ENCODE results near the gene SLC25A21.

Gene SLC25A21

DNA sequence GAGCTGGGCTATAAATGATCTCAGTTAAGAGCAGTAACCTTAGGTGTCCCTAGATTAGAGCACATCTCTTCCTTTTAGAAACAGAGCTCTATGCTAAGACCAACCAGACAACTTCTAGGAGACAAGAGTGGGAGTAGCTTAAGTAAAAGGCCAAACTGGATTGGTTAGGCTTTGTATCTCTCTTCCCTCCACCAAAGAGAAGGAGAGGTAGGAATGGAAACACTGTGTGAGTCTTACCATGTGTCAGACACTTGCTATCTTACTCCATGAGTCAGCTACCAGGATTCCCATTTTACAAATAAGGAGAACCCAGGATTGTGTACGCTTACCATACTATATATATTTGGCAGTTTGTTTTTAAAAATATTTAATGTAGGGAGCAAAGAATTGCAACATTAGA lies 387.9 kb downstream of the SLC25A21 start:
- CTCF ChIA-PET: no interaction called here
- no peak for DNase-seq (ENCODE audit: low read depth, low spot score)
- H3K4me3 ChIP-seq (ENCODE audit: low read depth, low read length): no peak overlapping the region
- POLR2A ChIA-PET: no interaction called here
- TF ChIP-seq, protein P1, sequence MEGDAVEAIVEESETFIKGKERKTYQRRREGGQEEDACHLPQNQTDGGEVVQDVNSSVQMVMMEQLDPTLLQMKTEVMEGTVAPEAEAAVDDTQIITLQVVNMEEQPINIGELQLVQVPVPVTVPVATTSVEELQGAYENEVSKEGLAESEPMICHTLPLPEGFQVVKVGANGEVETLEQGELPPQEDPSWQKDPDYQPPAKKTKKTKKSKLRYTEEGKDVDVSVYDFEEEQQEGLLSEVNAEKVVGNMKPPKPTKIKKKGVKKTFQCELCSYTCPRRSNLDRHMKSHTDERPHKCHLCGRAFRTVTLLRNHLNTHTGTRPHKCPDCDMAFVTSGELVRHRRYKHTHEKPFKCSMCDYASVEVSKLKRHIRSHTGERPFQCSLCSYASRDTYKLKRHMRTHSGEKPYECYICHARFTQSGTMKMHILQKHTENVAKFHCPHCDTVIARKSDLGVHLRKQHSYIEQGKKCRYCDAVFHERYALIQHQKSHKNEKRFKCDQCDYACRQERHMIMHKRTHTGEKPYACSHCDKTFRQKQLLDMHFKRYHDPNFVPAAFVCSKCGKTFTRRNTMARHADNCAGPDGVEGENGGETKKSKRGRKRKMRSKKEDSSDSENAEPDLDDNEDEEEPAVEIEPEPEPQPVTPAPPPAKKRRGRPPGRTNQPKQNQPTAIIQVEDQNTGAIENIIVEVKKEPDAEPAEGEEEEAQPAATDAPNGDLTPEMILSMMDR (IDR thresholded peaks at IDR 0.05; ENCODE audit: insufficient read depth, low read length, missing control alignments): no peak

DNA sequence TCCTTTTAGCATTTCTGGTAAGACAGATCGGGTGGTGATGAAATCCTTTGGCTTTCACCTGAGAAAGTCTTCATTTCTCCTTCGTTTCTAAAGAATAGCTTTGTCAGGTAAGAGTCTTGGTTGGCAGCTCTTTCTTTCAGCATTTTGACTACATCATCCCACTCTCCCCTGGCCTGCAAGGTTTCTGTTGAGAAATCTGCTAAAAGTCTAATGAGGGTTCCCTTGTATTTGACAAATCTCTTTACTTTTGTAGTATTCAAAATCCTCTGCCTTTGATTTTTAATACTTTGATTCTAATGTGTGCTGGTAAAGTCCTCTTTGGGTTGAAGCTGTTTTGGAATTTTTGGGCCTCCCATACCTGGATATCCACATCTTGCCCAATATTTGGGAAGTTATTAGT lies 390.5 kb downstream of the SLC25A21 start:
- H3K4me3 ChIP-seq (ENCODE audit: low read depth, low read length): no peak overlapping the region
- TF ChIP-seq, protein P1 (IDR thresholded peaks at IDR 0.05; ENCODE audit: insufficient read depth, low read length, missing control alignments): no peak
- no peak for DNase-seq (ENCODE audit: low read depth, low spot score)
- CTCF ChIA-PET: no interaction called here
- POLR2A ChIA-PET: no interaction called here

DNA sequence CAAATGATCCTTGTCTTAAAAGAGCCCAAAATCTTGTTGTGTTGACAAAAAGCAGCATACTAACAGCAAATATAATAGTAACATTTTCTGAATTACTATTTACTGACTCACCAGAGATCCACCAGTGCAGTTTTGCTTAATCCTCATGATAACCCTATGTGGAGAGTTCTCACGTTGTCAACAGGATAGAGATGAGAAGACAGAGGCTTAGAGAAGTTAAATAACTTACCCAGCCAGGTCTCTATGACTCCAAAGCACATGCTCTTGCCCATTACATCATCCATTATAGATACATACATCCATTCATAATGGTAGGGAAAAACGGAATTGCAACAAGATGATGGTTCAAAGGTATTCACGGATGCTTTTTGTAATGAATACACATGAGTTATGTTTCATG lies 398.8 kb downstream of the SLC25A21 start:
- TF ChIP-seq, protein P1 (IDR thresholded peaks at IDR 0.05; ENCODE audit: insufficient read depth, low read length, missing control alignments): no peak
- H3K4me3 ChIP-seq (ENCODE audit: low read depth, low read length): no peak overlapping the region
- no peak for DNase-seq (ENCODE audit: low read depth, low spot score)
- ChIA-PET CTCF (interaction anchor here (1.5 kb wide), 1 partner anchor 168 kb away, joined by 3 read pairs; no protein-coding TSS in a partner anchor), POLR2A (no interaction called here)

DNA sequence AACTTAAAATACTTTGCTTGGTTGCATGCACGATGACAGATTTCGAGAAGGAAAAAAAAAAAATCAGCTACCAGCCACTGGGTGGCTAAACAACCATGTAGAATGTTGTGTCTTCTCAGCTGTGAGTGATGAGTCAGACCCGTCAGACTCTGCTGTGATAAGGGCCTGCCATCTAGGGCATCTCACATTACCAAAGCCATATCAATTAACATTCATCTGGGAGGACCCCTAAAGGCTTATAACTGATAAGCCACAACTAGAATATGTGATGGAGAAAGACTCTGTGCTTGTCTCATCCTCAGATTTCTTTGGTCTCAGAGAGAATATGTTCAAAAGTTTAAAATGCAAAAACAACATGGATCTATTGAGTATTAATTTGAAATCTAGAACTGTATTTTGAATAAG lies 399.3 kb downstream of the SLC25A21 start:
- CTCF ChIA-PET: interaction anchor here (1.5 kb wide), 1 partner anchor 169 kb away, joined by 3 read pairs; no protein-coding TSS in a partner anchor
- DNase-seq (ENCODE audit: low read depth, low spot score): no peak

DNA sequence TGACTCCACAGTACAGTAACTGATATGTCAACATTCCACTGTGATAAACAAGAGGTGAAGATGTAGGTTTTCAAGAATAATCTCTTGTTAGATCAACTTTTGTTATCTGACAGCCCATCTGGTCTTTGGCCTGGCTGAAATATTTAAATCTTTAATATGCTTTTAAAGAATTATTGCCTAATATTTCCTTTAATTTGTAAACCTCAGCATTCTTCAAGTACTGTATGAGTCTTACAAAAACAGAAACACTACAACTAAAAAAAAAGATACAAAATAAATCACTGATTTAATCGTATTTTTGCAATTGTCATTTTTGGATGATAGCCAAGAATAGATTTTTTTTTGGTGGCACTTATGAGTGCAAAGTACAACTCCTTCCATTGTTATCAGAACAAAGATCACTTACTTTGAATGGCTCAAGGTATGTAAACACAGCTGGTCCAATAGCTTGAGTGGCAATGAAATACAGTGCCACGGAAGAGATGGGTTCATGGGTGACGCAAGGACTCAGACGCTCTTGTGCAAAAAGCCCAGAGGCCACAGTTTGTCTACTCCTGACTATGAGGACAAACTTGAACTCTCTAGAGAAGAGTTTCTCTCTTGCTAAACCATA lies 401.3 kb downstream of the SLC25A21 start:
- no peak for DNase-seq (ENCODE audit: low read depth, low spot score)
- TF ChIP-seq, protein P1 (IDR thresholded peaks at IDR 0.05; ENCODE audit: insufficient read depth, low read length, missing control alignments): no peak
- H3K4me3 ChIP-seq (ENCODE audit: low read depth, low read length): no peak overlapping the region
- ChIA-PET POLR2A (no interaction called here), CTCF (no interaction called here)

More for the DNA sequence above, 399.3 kb downstream of the SLC25A21 start:
- H3K4me3 ChIP-seq (ENCODE audit: low read depth, low read length): no peak overlapping the region
- TF ChIP-seq, protein P1 (IDR thresholded peaks at IDR 0.05; ENCODE audit: insufficient read depth, low read length, missing control alignments): no peak
- POLR2A ChIA-PET: no interaction called here

DNA sequence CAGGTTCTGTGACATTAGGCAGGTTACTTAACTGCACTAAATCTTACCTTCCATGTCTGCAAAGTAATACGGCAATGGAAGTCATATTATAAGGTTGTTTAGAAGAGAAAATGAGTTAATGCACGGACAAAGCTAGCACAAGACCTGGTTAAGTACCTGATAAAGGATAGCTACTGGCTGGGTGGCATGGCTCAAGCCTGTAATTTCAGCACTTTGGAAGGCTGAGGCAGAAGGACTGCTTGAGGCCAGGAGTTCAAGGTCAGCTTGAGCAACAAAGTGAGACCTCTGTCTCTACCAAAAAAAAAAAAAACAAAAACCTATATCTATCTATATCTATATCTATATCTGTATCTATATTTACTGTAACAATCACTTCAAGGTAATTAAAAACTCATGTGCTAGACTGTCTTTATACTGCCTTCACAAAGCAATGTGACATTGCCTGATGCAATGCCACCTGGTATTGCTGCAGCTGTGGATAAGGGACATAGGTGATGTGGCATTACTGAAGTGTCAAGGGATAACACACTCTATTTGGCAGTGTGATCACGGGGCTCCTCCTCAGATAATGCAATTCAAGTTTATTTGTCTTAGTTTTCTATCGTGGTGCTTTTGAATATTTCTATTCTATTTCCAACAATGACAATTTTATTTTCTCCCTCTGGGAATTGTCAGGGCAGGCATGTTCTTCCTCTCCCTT lies 403.6 kb downstream of the SLC25A21 start:
- TF ChIP-seq, protein P1 (IDR thresholded peaks at IDR 0.05; ENCODE audit: insufficient read depth, low read length, missing control alignments): no peak
- ChIA-PET CTCF (interaction anchor here (1.0 to 1.2 kb wide), 2 partner anchors 21 to 381 kb away, joined by 3 to 4 read pairs; no protein-coding TSS in a partner anchor), POLR2A (no interaction called here)
- no peak for DNase-seq (ENCODE audit: low read depth, low spot score)
- H3K4me3 ChIP-seq (ENCODE audit: low read depth, low read length): no peak overlapping the region
